Endothelial cell of umbilical vein (primary cell): ENCODE results near the gene CTSH. TPM values are rescaled to one million over a fixed set of nuclear protein-coding genes. Genes with fewer than 3 reads are reported as not detected.

ENCODE experiments used
- BruUV-seq: library from RNA; stranded (reverse); fragments of 400-500 nt; replicated peaks from 2 replicates; lab custom pipeline; 2021; lab: Mats Ljungman, UMichigan
- CTCF ChIA-PET: fragments of 300-600, 350-600 bp; sonication (Branson Sonifier 250); formaldehyde crosslinking; loops from one replicate; lab custom pipeline; 2021; ENCODE audit warnings: antibody characterized with exemption, inconsistent platforms; lab: Charles Lee
- POLR2A ChIA-PET: fragments of 300-600, 350-600 bp; sonication (Branson Sonifier 250); formaldehyde crosslinking; loops from one replicate; lab custom pipeline; 2021; ENCODE audit warnings: antibody characterized with exemption, inconsistent platforms; lab: Charles Lee
- DNase-seq: peaks from one replicate; pipeline ENCODE4 v3.0.0-alpha.2; 2011; ENCODE audit warnings: low read depth, low spot score
- FAIRE-seq: peaks from 2 replicates; lab custom pipeline; 2011; peaks lifted over from hg19 to GRCh38; lab: Jason Lieb, UNC
- H2AFZ ChIP-seq: 2 replicates; pipeline ENCODE4 v1.6.0; 2012; ENCODE audit warnings: low read depth, low read length, control low read depth, inconsistent platforms
- H3K27ac ChIP-seq: 2 replicates; pipeline ENCODE4 v1.5.1; 2011; ENCODE audit warnings: low read depth, mild to moderate bottlenecking, control low read depth, low read length, moderate library complexity; ENCODE audit not compliant: insufficient read depth
- H3K27me3 ChIP-seq, 2 experiments: 2 replicates each; pipeline versions ENCODE4 v1.6.0 to v1.6.1; 2011; ENCODE audit warnings: low read length in 2 of 2, mixed read lengths in 1 of 2; ENCODE audit not compliant: control insufficient read depth in 2 of 2, insufficient read depth in 2 of 2
- H3K36me3 ChIP-seq, 2 experiments: 2 replicates in 1 of 2; 3 replicates in 1 of 2; pipeline ENCODE4 v1.5.1; 2011; ENCODE audit warnings: low read length in 2 of 2, mild to moderate bottlenecking in 1 of 2, moderate library complexity in 1 of 2; ENCODE audit not compliant: control insufficient read depth in 2 of 2, insufficient read depth in 2 of 2; ENCODE audit errors: extremely low read depth in 1 of 2
- H3K4me1 ChIP-seq: 3 replicates; pipeline ENCODE4 v1.5.1; 2011; ENCODE audit warnings: mild to moderate bottlenecking, low read length; ENCODE audit not compliant: control insufficient read depth, insufficient read depth; ENCODE audit errors: extremely low read depth
- H3K4me2 ChIP-seq: 2 replicates; pipeline ENCODE4 v1.6.1; 2011; ENCODE audit warnings: low read length, control low read depth, mixed read lengths; ENCODE audit not compliant: insufficient read depth
- H3K4me3 ChIP-seq, 3 experiments: fragments of 200-600 bp in 1 of 3; sonication (generic), shearing (Covaris generic) in 1 of 3; replicated peaks in 1 of 3; 2 replicates each; pipeline ENCODE4 v1.5.1; 2011 to 2016; ENCODE audit warnings: control low read depth in 3 of 3, low read length in 3 of 3, mild to moderate bottlenecking in 2 of 3, inconsistent platforms in 1 of 3, low read depth in 1 of 3, moderate library complexity in 1 of 3; ENCODE audit not compliant: insufficient read depth in 1 of 3
- H3K79me2 ChIP-seq: 2 replicates; pipeline ENCODE4 v1.6.0; 2012; ENCODE audit warnings: low read length, inconsistent platforms; ENCODE audit not compliant: control insufficient read depth, insufficient read depth
- H3K9ac ChIP-seq: replicated peaks from 2 replicates; pipeline ENCODE3; 2011; ENCODE audit warnings: low read length, control low read depth; ENCODE audit not compliant: insufficient read depth; ENCODE audit errors: extremely low read depth
- H3K9me1 ChIP-seq: replicated peaks from 3 replicates; pipeline ENCODE4 v1.6.0; 2011; ENCODE audit warnings: mild to moderate bottlenecking, low read length; ENCODE audit not compliant: control insufficient read depth, insufficient read depth; ENCODE audit errors: extremely low read depth
- H3K9me3 ChIP-seq: replicated peaks from 2 replicates; pipeline ENCODE4 v1.5.1; 2012; ENCODE audit warnings: low read length, inconsistent platforms; ENCODE audit not compliant: control insufficient read depth, insufficient read depth
- H4K20me1 ChIP-seq: replicated peaks from 2 replicates; pipeline ENCODE3; 2011; ENCODE audit warnings: mild to moderate bottlenecking, low read length; ENCODE audit not compliant: control insufficient read depth, insufficient read depth; ENCODE audit errors: extremely low read depth
- FOS ChIP-seq: IDR thresholded peaks from 2 replicates; pipeline ENCODE4 v1.6.1; 2011; ENCODE audit warnings: mild to moderate bottlenecking, low read length, moderate library complexity, borderline replicate concordance; ENCODE audit not compliant: insufficient read depth
- JUN ChIP-seq: IDR thresholded peaks from 2 replicates; pipeline ENCODE4 v1.6.1; 2011; ENCODE audit warnings: borderline replicate concordance, low read depth; ENCODE audit not compliant: insufficient read length, insufficient read depth
- POLR2A ChIP-seq: IDR thresholded peaks from 2 replicates; pipeline ENCODE4 v1.6.1; 2012; ENCODE audit warnings: low read depth, mild to moderate bottlenecking, control low read depth, low read length
- POLR2AphosphoS5 ChIP-seq: IDR thresholded peaks from 2 replicates; pipeline ENCODE4 v1.6.1; 2012; ENCODE audit warnings: low read depth, mild to moderate bottlenecking, control low read depth, low read length, moderate library complexity; ENCODE audit not compliant: insufficient read depth
- dilution Hi-C: fragments of 300-500 bp; cut with MboI; formaldehyde crosslinking; loops from one replicate; pipeline ENCODE4 v1.15.0; 2019; ENCODE audit warnings: low sequenced_read_pairs; ENCODE audit not compliant: extremely low pct_ligation_motif_present
- intact Hi-C: fragments of 100-400 bp; cut with micrococcal nuclease; formaldehyde crosslinking; loops from one replicate; pipeline ENCODE4 v1.10.0; 2022
- polyA plus RNA-seq, 4 experiments: library from polyadenylated mRNA; depleted of rRNA in 3 of 4; stranded (reverse) in 3 of 4; unstranded in 1 of 4; fragments of >200 nt; gene quantifications; 2 replicates each; pipeline versions ENCODE4 v1.2.1 to v1.2.3, GENCODE V29; 2011 to 2012; ENCODE audit warnings: missing spikeins in 1 of 4
- total RNA-seq: library from RNA; stranded (reverse); gene quantifications from 2 replicates; pipeline ENCODE4 v1.2.3, GENCODE V29; 2021
- TF ChIP-seq, protein P1 (sequence below): IDR thresholded peaks from 2 replicates; pipeline ENCODE4 v1.6.1; 2011; ENCODE audit not compliant: insufficient read depth, insufficient read length

Gene CTSH
- total and polyA plus RNA-seq, 2 donors (not counting 3 experiments of a cell fraction or from before 2014, with no cell fraction given), result 7.0 to 7.4 TPM

DNA sequence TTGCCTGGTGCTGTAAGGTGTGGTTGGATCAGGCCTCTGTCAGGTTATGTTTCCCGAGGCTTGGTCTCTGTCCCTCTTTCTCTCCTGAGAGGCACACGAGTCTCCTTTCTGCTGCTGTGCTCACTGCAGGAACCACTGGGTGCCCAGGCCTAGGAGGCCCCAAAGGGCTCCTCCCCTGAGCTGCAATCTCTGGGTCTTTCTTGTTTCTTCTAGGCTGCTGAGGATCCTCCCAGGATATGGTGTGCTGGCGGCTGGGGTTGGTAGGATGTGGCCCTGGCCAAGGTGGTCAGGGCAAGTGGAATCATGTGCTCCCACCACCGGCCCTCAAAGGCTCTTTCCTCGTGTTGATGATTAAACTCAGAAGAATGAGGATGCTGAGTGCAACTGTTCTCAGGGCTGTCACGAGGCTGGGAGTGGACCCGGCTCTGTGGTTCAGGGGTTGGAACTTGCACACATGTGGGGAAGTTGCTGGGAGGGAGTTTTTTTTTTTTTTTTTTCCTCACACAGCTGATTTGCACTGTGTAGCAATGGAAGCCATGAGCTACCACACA, 43.6 kb upstream of the CTSH start:
- Histone ChIP-seq H4K20me1 (no peaks in the 10 kb centered on the region), H3K79me2 (no peaks in the 10 kb centered on the region), H3K36me3 (no peaks in the 10 kb centered on the region), H3K27me3 (peaks cover 0 to 2% of the 10 kb centered on the region in 2 experiments), H3K9me3 (no peaks in the 10 kb centered on the region), H2AFZ (peak overlapping the region; percentile 29), H3K9ac (no peak overlapping the region), H3K27ac (no peak overlapping the region), H3K4me2 (no peak overlapping the region), H3K4me1 (peaks cover 12% of the 10 kb centered on the region), H3K4me3 (no peak overlapping the region), H3K9me1 (no peaks in the 10 kb centered on the region)
- intact Hi-C loops (no loop called here), dilution Hi-C loops (no loop called here)
- POLR2A ChIA-PET, result interaction anchor here (0.6 kb wide), 1 partner anchor 10 kb away, joined by 5 read pairs; no protein-coding TSS in a partner anchor
- BruUV-seq, result no TSS peak
- peak; percentile 90 for DNase-seq
- CTCF ChIA-PET, result interaction anchor here (0.6 to 2.8 kb wide), 8 partner anchors 9 to 42 kb away, joined by 3 to 18 read pairs (median 3); no protein-coding TSS in a partner anchor
- TF ChIP-seq JUN (peak; percentile 42), POLR2A (no peak), POLR2AphosphoS5 (peak; percentile 30), FOS (peak; percentile 52)
- TF ChIP-seq, protein P1, sequence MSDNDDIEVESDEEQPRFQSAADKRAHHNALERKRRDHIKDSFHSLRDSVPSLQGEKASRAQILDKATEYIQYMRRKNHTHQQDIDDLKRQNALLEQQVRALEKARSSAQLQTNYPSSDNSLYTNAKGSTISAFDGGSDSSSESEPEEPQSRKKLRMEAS, result peak; percentile 90
- peak; percentile 91 for FAIRE-seq

DNA sequence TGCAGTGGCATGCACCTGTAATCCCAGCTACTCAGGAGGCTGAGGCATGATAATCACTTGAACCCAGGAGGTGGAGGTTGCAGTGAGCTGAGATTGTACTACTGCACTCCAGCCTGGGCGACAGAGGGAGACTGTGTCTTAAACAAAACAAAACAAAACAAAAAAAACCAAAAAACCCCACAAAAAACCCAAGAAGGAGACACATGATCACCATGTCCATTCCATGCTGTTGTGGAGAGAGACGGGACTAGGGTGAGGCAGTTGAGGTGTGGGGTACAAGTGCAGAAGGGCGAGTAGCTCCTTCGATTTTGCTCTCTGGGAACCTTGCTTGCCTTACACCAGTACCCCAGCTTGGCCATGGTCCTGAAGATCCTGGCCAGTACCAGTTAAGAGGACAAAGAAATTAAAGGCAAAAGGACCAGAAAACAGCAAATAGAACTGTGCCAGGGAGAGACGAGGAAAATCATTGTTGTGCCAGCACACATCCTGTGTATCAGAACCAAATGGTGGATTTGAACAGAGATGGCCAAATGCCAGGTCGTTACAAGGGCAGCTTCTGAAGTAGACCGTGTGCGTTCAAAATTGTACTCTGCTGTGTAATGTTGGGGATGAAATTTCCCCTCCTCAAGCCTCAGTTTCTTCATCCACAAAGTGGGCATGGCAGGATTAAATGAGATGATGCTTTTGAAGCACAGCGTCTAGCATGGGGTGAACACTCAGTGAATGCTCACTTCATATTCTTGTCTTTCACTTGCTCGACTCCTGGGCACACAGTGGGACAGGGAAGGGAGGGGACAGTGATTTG, 42.9 kb upstream of the CTSH start:
- H3K27ac ChIP-seq, result no peak overlapping the region
- DNase-seq (peak; percentile 34), FAIRE-seq (peak; percentile 71)
- no peaks in the 10 kb centered on the region for H3K9me1 ChIP-seq
- dilution Hi-C loops (no loop called here), intact Hi-C loops (no loop called here)
- H3K4me2 ChIP-seq, result no peak overlapping the region
- no peak overlapping the region for H3K4me3 ChIP-seq
- no peaks in the 10 kb centered on the region for H3K9me3 ChIP-seq
- ChIA-PET POLR2A (no interaction called here), CTCF (interaction anchor here (1.9 to 2.8 kb wide), 3 partner anchors 8 to 19 kb away, joined by 9 to 18 read pairs (median 10); no protein-coding TSS in a partner anchor)
- H4K20me1 ChIP-seq, result no peaks in the 10 kb centered on the region
- H3K36me3 ChIP-seq, result no peaks in the 10 kb centered on the region
- peaks cover 12% of the 10 kb centered on the region for H3K4me1 ChIP-seq
- H2AFZ ChIP-seq, result peak overlapping the region; percentile 29
- H3K9ac ChIP-seq, result no peak overlapping the region
- no TSS peak for BruUV-seq
- no peaks in the 10 kb centered on the region for H3K79me2 ChIP-seq
- TF ChIP-seq FOS (no peak), POLR2A (no peak), POLR2AphosphoS5 (no peak)
- peaks cover 0 to 2% of the 10 kb centered on the region in 2 experiments for H3K27me3 ChIP-seq
